Measurements from ENCODE around the gene ERC2.

The ERC2 gene

GRCh38 chr3:55716044-55716443 is 752.2 kb downstream of the ERC2 start:
- no peak for DNase-seq (ENCODE audit: low read depth)

GRCh38 chr3:55714057-55714456 is 754.2 kb downstream of the ERC2 start:
- DNase-seq (ENCODE audit: low read depth), result no peak

- no peak for DNase-seq (ENCODE audit: low read depth)
These were observed 756.6 kb downstream of the ERC2 start for GRCh38 chr3:55711646-55712045.

GRCh38 chr3:55709411-55710012 is 758.8 kb downstream of the ERC2 start:
- no peak for DNase-seq (ENCODE audit: low read depth)

GRCh38 chr3:55708921-55709320 is 759.3 kb downstream of the ERC2 start:
- DNase-seq (ENCODE audit: low read depth), result no peak

- DNase-seq (ENCODE audit: low read depth), result no peak
These were observed 760.0 kb downstream of the ERC2 start for GRCh38 chr3:55708242-55708641.

GRCh38 chr3:55704521-55704920 is 763.7 kb downstream of the ERC2 start:
- no peak for DNase-seq (ENCODE audit: low read depth)

GRCh38 chr3:55702822-55703221 is 765.4 kb downstream of the ERC2 start:
- no peak for DNase-seq (ENCODE audit: low read depth)

GRCh38 chr3:55701997-55702396 is 766.3 kb downstream of the ERC2 start:
- no peak for DNase-seq (ENCODE audit: low read depth)

GRCh38 chr3:55698831-55699230 is 769.4 kb downstream of the ERC2 start:
- DNase-seq (ENCODE audit: low read depth), result no peak

GRCh38 chr3:55697177-55697865 is 770.9 kb downstream of the ERC2 start:
- DNase-seq (ENCODE audit: low read depth), result no peak

GRCh38 chr3:55692957-55693558 is 775.2 kb downstream of the ERC2 start:
- no peak for DNase-seq (ENCODE audit: low read depth)

GRCh38 chr3:55692295-55692956 is 775.8 kb downstream of the ERC2 start:
- DNase-seq (ENCODE audit: low read depth), result no peak

- DNase-seq (ENCODE audit: low read depth), result no peak
These were observed 777.1 kb downstream of the ERC2 start for GRCh38 chr3:55691141-55691540.

GRCh38 chr3:55690726-55691125 is 777.5 kb downstream of the ERC2 start:
- DNase-seq (ENCODE audit: low read depth), result no peak

- DNase-seq (ENCODE audit: low read depth), result no peak
These were observed 778.1 kb downstream of the ERC2 start for GRCh38 chr3:55690177-55690576.

GRCh38 chr3:55688154-55688553 is 780.1 kb downstream of the ERC2 start:
- DNase-seq (ENCODE audit: low read depth), result no peak

- DNase-seq (ENCODE audit: low read depth), result no peak
These were observed 780.7 kb downstream of the ERC2 start for GRCh38 chr3:55687526-55687925.

- no peak for DNase-seq (ENCODE audit: low read depth)
These were observed 781.6 kb downstream of the ERC2 start for GRCh38 chr3:55686426-55687254.

- no peak for DNase-seq (ENCODE audit: low read depth)
These were observed 784.5 kb downstream of the ERC2 start for GRCh38 chr3:55683666-55684270.

- DNase-seq (ENCODE audit: low read depth), result no peak
These were observed 785.8 kb downstream of the ERC2 start for GRCh38 chr3:55682461-55682860.
